HepG2 (cell line): ENCODE measurements around the gene HMCN1. TPM values are rescaled to one million over a fixed set of nuclear protein-coding genes. Genes with fewer than 3 reads are reported as not detected.

Source experiments
- DRAP1 ChIP-seq: IDR thresholded peaks from 2 replicates; pipeline ENCODE4 v1.6.1; 2016; ENCODE audit warnings: missing genetic modification reagents, missing compliant biosample characterization
- DZIP1 ChIP-seq: sonication (generic); formaldehyde crosslinking; IDR thresholded peaks from 2 replicates; pipeline ENCODE4 v1.5.0; 2020; ENCODE audit warnings: mild to moderate bottlenecking, missing genetic modification reagents
- GMEB2 ChIP-seq: IDR thresholded peaks from 2 replicates; pipeline ENCODE4 v1.6.1; 2016; ENCODE audit warnings: missing biosample characterization, missing genetic modification reagents, low read depth
- GTF3A ChIP-seq: sonication (generic); formaldehyde crosslinking; conservative IDR thresholded peaks from 2 replicates; pipeline ENCODE4 v1.4.0; 2020; ENCODE audit warnings: mild to moderate bottlenecking, missing genetic modification reagents
- KDM3A ChIP-seq: IDR thresholded peaks from 2 replicates; pipeline ENCODE4 v1.6.1; 2018; ENCODE audit warnings: low read depth, missing compliant biosample characterization
- MAZ ChIP-seq, 2 experiments: sonication (generic) in 1 of 2; formaldehyde crosslinking in 1 of 2; IDR thresholded peaks; 2 replicates each; pipeline versions ENCODE4 v1.5.0 to v1.6.1; 2012 to 2020; ENCODE audit warnings: low read depth in 2 of 2, mild to moderate bottlenecking in 2 of 2, borderline replicate concordance in 1 of 2, improper control_type of control experiment in 1 of 2, low read length in 1 of 2, missing genetic modification reagents in 1 of 2, moderate library complexity in 1 of 2
- MLX ChIP-seq: IDR thresholded peaks from 2 replicates; pipeline ENCODE4 v1.6.1; 2016
- MYC ChIP-seq: sonication (generic); formaldehyde crosslinking; IDR thresholded peaks from 2 replicates; pipeline ENCODE4 v1.9.0; 2021; ENCODE audit warnings: missing genetic modification reagents, borderline replicate concordance
- NONO ChIP-seq, 2 experiments: fragments of 450-650 bp in 1 of 2; sonication (generic) in 1 of 2; formaldehyde crosslinking in 1 of 2; IDR thresholded peaks in 1 of 2; conservative IDR thresholded peaks in 1 of 2; 2 replicates each; pipeline versions ENCODE4 v1.6.1 to v1.8.0; 2017 to 2022; ENCODE audit warnings: mild to moderate bottlenecking in 1 of 2, missing genetic modification reagents in 1 of 2, moderate library complexity in 1 of 2
- PITX1 ChIP-seq: sonication (generic); formaldehyde crosslinking; IDR thresholded peaks from 2 replicates; pipeline ENCODE4 v1.5.1; 2020; ENCODE audit warnings: mild to moderate bottlenecking, missing genetic modification reagents
- POGZ ChIP-seq: sonication (generic); formaldehyde crosslinking; IDR thresholded peaks from 2 replicates; pipeline ENCODE4 v1.4.0; 2020; ENCODE audit warnings: mild to moderate bottlenecking, missing genetic modification reagents
- TBX2 ChIP-seq: sonication (generic); formaldehyde crosslinking; IDR thresholded peaks from 2 replicates; pipeline ENCODE4 v1.5.0; 2020; ENCODE audit warnings: missing genetic modification reagents, mild to moderate bottlenecking, borderline replicate concordance
- ZFP82 ChIP-seq: sonication (generic); formaldehyde crosslinking; IDR thresholded peaks from 2 replicates; pipeline ENCODE4 v1.5.1; 2020; ENCODE audit warnings: mild to moderate bottlenecking, missing genetic modification reagents, borderline replicate concordance
- ZNF124 ChIP-seq: sonication (generic); formaldehyde crosslinking; IDR thresholded peaks from 2 replicates; pipeline ENCODE4 v1.4.0; 2020; ENCODE audit warnings: missing genetic modification reagents
- ZNF484 ChIP-seq: sonication (generic); formaldehyde crosslinking; IDR thresholded peaks from 2 replicates; pipeline ENCODE4 v1.5.1; 2020; ENCODE audit warnings: mild to moderate bottlenecking, low read depth, missing genetic modification reagents, borderline replicate concordance
- ZNF556 ChIP-seq: sonication (generic); formaldehyde crosslinking; IDR thresholded peaks from 2 replicates; pipeline ENCODE4 v1.4.0; 2020; ENCODE audit warnings: mild to moderate bottlenecking, missing genetic modification reagents, borderline replicate concordance
- ZNF687 ChIP-seq: sonication (generic); formaldehyde crosslinking; IDR thresholded peaks from 2 replicates; pipeline ENCODE4 v1.5.1; 2020; ENCODE audit warnings: mild to moderate bottlenecking, missing genetic modification reagents, moderate library complexity
- ZNF883 ChIP-seq: sonication (generic); formaldehyde crosslinking; IDR thresholded peaks from 2 replicates; pipeline ENCODE4 v1.5.1; 2020; ENCODE audit warnings: mild to moderate bottlenecking, missing genetic modification reagents; ENCODE audit errors: not compliant biosample characterization
- polyA plus RNA-seq, 8 experiments: library from polyadenylated mRNA; depleted of rRNA in 3 of 8; stranded (reverse) in 7 of 8; unstranded in 1 of 8; fragments of >200 nt; fragmentation: Illumina TruSeq in 4 of 8; extraction: Trizol in 4 of 8; gene quantifications; 2 replicates each; pipeline versions ENCODE4 v1.2.1 to v1.2.3, GENCODE V29; 2011 to 2016; ENCODE audit warnings: low read depth in 4 of 8, missing spikeins in 1 of 8, mixed read lengths in 1 of 8; ENCODE audit not compliant: insufficient read depth in 1 of 8
- total RNA-seq, 5 experiments: library from RNA; depleted of rRNA; stranded (reverse); fragments of >200 nt; fragmentation: Illumina TruSeq; extraction: Trizol; gene quantifications; 2 replicates each; pipeline ENCODE4 v1.2.3, GENCODE V29; 2016; ENCODE audit warnings: low read depth in 1 of 5

Gene HMCN1
- total and polyA plus RNA-seq, 2 of the 13 experiments (the other 11 are each of a cell fraction or from before 2014, with no cell fraction given), result 0.03 TPM; not detected in 1

- TF ChIP-seq ZNF124 (CRISPR knock-in tag) (no peak), NONO (IDR thresholded peaks at IDR 0.05) (no peak), NONO (CRISPR knock-in tag; conservative IDR thresholded peaks at IDR 0.05) (0 out of 2 replicates have a peak, but pooled peaks have one; percentile 33), ZNF556 (CRISPR knock-in tag) (no peak), PITX1 (no peak), KDM3A (no peak), ZNF484 (CRISPR knock-in tag) (no peak), ZNF687 (CRISPR knock-in tag) (peak; percentile 66), TBX2 (CRISPR knock-in tag) (no peak; the same call in 1 of the 2 replicates), MLX (CRISPR knock-in tag) (no peak), GTF3A (CRISPR knock-in tag) (no peak), ZNF883 (CRISPR knock-in tag) (peak; percentile 37), DZIP1 (CRISPR knock-in tag) (no peak), MAZ (IDR thresholded peaks at IDR 0.05; ENCODE audit: borderline replicate concordance, low read depth, low read length) (no peak), MAZ (CRISPR knock-in tag; IDR thresholded peaks at IDR 0.05; ENCODE audit: low read depth) (no peak), MYC (CRISPR knock-in tag) (no peak), DRAP1 (no peak), ZFP82 (CRISPR knock-in tag) (no peak), GMEB2 (CRISPR knock-in tag) (no peak), POGZ (no peak; the same call in 1 of the 2 replicates)
These were observed at the start of gene HMCN1 (continued) for GRCh38 chr1:185733818-185734735.
